Activated CD4-positive, alpha-beta memory T cell treated with anti-CD3 and anti-CD28 coated beads for 36 hours (primary cell): ENCODE data around the gene C1GALT1. TPM values are rescaled to one million over a fixed set of nuclear protein-coding genes. Genes with fewer than 3 reads are reported as not detected.

Source experiments
- CTCF ChIA-PET: fragments of 350-600 bp; sonication (Branson Sonifier 250); formaldehyde crosslinking; loops from one replicate; lab custom pipeline; 2021; ENCODE audit warnings: antibody characterized with exemption, inconsistent platforms; lab: Charles Lee
- POLR2A ChIA-PET: fragments of 350-600 bp; sonication (Branson Sonifier 250); formaldehyde crosslinking; loops from one replicate; lab custom pipeline; 2021; ENCODE audit warnings: antibody characterized with exemption; lab: Charles Lee
- DNase-seq: peaks from one replicate; pipeline ENCODE4 v3.0.0-alpha.2; 2020
- H3K27ac Mint-ChIP-seq: one replicate; pipeline ENCODE4 v1.8.0; 2021; ENCODE audit warnings: mixed read lengths
- H3K27me3 Mint-ChIP-seq: one replicate; pipeline ENCODE4 v1.8.0; 2021; ENCODE audit warnings: mixed read lengths
- H3K36me3 Mint-ChIP-seq: one replicate; pipeline ENCODE4 v1.8.0; 2021; ENCODE audit warnings: mixed read lengths
- H3K4me1 Mint-ChIP-seq: one replicate; pipeline ENCODE4 v1.8.0; 2021; ENCODE audit warnings: low read depth, mixed read lengths
- H3K4me3 Mint-ChIP-seq: one replicate; pipeline ENCODE4 v1.8.0; 2021; ENCODE audit warnings: mild to moderate bottlenecking, mixed read lengths
- H3K9me3 Mint-ChIP-seq: one replicate; pipeline ENCODE4 v1.8.0; 2021; ENCODE audit warnings: mixed read lengths
- intact Hi-C: fragments of 100-400 bp; cut with micrococcal nuclease; formaldehyde crosslinking; loops from one replicate; pipeline ENCODE4 v1.15.1; 2023
- total RNA-seq, 2 experiments: library from RNA; stranded (reverse); gene quantifications; one replicate each; pipeline ENCODE4 v1.2.3, GENCODE V29; 2021

The C1GALT1 gene
- total RNA-seq, 2 experiments from 2014 or later, result 34.1 to 36.7 TPM

DNA sequence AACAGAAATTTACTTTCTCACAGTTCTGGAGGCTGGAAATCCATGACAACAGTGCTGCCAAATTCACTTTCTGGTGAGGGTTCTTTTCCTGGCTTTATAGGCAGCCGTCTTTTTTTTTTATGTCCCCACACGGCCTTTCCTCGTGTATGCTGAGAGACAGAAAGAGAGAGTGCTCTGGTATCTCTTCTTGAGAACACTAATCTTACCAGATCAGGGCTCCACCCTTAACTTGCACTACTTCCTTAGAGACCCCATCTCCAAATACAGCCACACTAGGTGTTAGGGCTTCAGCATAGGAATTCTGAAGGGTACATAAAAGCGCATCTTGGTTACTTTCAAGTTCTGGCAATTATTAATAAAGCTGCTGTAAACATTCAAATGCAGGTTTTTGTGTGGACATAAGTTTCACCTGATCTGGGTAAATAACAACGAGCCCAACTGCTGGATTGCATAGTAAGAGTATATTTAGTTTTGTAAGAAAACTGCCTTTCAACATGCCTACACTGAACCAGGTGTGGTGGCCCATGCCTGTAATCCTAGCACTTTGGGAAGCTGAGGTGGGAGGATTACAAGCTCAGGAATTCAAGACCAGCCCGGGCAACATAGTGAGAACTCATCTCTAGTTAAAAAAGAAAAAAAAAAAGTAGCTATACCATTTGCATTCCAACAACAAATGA lies 8.2 kb upstream of the C1GALT1 start:
- POLR2A ChIA-PET, result no interaction called here
- DNase-seq, result no peak
- Mint-ChIP-seq H3K4me3 (no peak overlapping the region), H3K4me1 (peaks cover 9% of the 10 kb centered on the region), H3K27ac (no peak overlapping the region), H3K27me3 (no peaks in the 10 kb centered on the region), H3K36me3 (peaks cover 14% of the 10 kb centered on the region), H3K9me3 (peaks cover 29% of the 10 kb centered on the region)
- intact Hi-C loops, result no loop called here
- CTCF ChIA-PET, result no interaction called here

- intact Hi-C loops, result no loop called here
- Mint-ChIP-seq H3K27me3 (no peaks in the 10 kb centered on the region), H3K4me1 (peaks cover 9% of the 10 kb centered on the region), H3K36me3 (peaks cover 14% of the 10 kb centered on the region), H3K9me3 (peaks cover 28% of the 10 kb centered on the region), H3K27ac (no peak overlapping the region), H3K4me3 (no peak overlapping the region)
- ChIA-PET POLR2A (no interaction called here), CTCF (no interaction called here)
- no peak for DNase-seq
Observed at GRCh38 chr7:7175075-7175695, 7.2 kb upstream of the C1GALT1 start.

- peaks cover 9% of the 10 kb centered on the region for H3K36me3 Mint-ChIP-seq
- no peaks in the 10 kb centered on the region for H3K27me3 Mint-ChIP-seq
- H3K4me3 Mint-ChIP-seq, result no peak overlapping the region
- no peak for DNase-seq
- CTCF ChIA-PET, result no interaction called here
- POLR2A ChIA-PET, result no interaction called here
- H3K27ac Mint-ChIP-seq, result no peak overlapping the region
- intact Hi-C loops, result no loop called here
- peaks cover 14% of the 10 kb centered on the region for H3K4me1 Mint-ChIP-seq
- H3K9me3 Mint-ChIP-seq, result peaks cover 20% of the 10 kb centered on the region
Observed at GRCh38 chr7:7176406-7177043, 5.8 kb upstream of the C1GALT1 start.

- ChIA-PET POLR2A (no interaction called here), CTCF (no interaction called here)
- H3K9me3 Mint-ChIP-seq, result peaks cover 16% of the 10 kb centered on the region
- no peak overlapping the region for H3K27ac Mint-ChIP-seq
- H3K36me3 Mint-ChIP-seq, result peaks cover 9% of the 10 kb centered on the region
- intact Hi-C loops, result no loop called here
- H3K4me3 Mint-ChIP-seq, result no peak overlapping the region
- no peaks in the 10 kb centered on the region for H3K27me3 Mint-ChIP-seq
- no peak for DNase-seq
- H3K4me1 Mint-ChIP-seq, result peaks cover 14% of the 10 kb centered on the region
Observed at GRCh38 chr7:7177044-7177517, 5.3 kb upstream of the C1GALT1 start.

GRCh38 chr7:7178081-7178480 lies 4.3 kb upstream of the C1GALT1 start:
- Mint-ChIP-seq H3K4me1 (peaks cover 14% of the 10 kb centered on the region), H3K27me3 (no peaks in the 10 kb centered on the region), H3K4me3 (no peak overlapping the region), H3K9me3 (peaks cover 6% of the 10 kb centered on the region), H3K36me3 (peaks cover 5% of the 10 kb centered on the region), H3K27ac (no peak overlapping the region)
- ChIA-PET POLR2A (no interaction called here), CTCF (no interaction called here)
- no peak for DNase-seq
- intact Hi-C loops, result no loop called here

- intact Hi-C loops, result no loop called here
- ChIA-PET POLR2A (no interaction called here), CTCF (interaction anchor here (1.4 kb wide), 1 partner anchor 75 kb away, joined by 4 read pairs; no protein-coding TSS in a partner anchor)
- Mint-ChIP-seq H3K4me3 (no peak overlapping the region), H3K27ac (no peak overlapping the region), H3K9me3 (peaks cover 4% of the 10 kb centered on the region), H3K4me1 (peaks cover 15% of the 10 kb centered on the region), H3K27me3 (no peaks in the 10 kb centered on the region), H3K36me3 (peaks cover 5% of the 10 kb centered on the region)
- no peak for DNase-seq
Observed at GRCh38 chr7:7178906-7179305, 3.4 kb upstream of the C1GALT1 start.

DNA sequence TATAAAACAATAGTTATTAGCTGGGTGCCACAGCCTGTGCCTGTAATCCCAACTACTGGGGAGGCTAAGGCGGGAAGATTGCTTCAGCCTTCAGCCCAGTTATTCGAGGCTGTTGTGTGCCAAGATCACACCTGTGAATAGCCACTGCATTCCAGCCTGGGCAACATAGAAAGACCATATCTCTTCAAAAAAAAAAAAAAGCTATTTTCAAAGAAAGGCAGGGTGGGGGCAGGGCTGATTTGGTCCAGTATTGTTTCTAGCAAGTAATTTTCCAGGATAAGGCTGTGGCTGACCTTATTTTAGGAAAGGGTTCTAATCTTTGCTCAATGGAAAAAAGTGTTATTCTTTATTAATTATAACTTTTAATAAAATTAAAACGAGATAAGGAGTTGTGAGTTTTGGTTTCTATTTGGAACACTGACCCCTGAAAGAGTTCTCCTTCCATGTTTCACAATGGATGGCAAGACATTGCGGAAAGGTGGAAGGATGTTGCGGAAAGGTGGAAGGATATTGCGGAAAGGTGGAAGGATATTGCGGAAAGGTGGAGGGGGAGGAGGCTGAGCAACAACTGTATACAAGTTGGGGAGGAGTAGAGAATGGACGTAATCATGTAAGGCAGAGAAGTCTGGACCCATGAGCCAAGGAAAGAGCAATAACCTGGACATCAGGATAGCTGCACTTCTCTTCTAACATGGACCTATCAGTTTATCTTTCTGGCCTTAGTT lies 1.5 kb upstream of the C1GALT1 start:
- POLR2A ChIA-PET, result interaction anchor here (1.0 to 1.6 kb wide), 3 partner anchors 21 to 460 kb away, joined by 3 to 15 read pairs (median 8); partner anchors contain the start of gene UMAD1

GRCh38 chr7:7181519-7182155 lies 707 bp upstream of the C1GALT1 start:
- no peaks in the 10 kb centered on the region for H3K9me3 Mint-ChIP-seq
- H3K4me1 Mint-ChIP-seq, result peaks cover 29% of the 10 kb centered on the region
- H3K27ac Mint-ChIP-seq, result peak overlapping the region; percentile 97
- ChIA-PET CTCF (interaction anchor here (0.6 to 2.0 kb wide), 9 partner anchors 9 to 243 kb away, joined by 3 to 7 read pairs (median 3); no protein-coding TSS in a partner anchor), POLR2A (interaction anchor here (0.6 to 1.6 kb wide), 8 partner anchors 20 to 871 kb away, joined by 3 to 15 read pairs (median 4); partner anchors contain the start of gene UMAD1)
- peak; percentile 62 for DNase-seq
- peaks cover 4% of the 10 kb centered on the region for H3K36me3 Mint-ChIP-seq
- no peaks in the 10 kb centered on the region for H3K27me3 Mint-ChIP-seq
- intact Hi-C loops, result loop anchor here (1.0 to 10.0 kb wide), 14 partner anchors 19 to 945 kb away; partner anchors contain the start of genes GLCCI1, MIOS and ZNF12
- H3K4me3 Mint-ChIP-seq, result peak overlapping the region; percentile 87

More for the DNA sequence above, 1.5 kb upstream of the C1GALT1 start:
- Mint-ChIP-seq H3K4me3 (peak overlapping the region; percentile 87), H3K27ac (peak overlapping the region; percentile 97), H3K4me1 (peaks cover 31% of the 10 kb centered on the region), H3K9me3 (no peaks in the 10 kb centered on the region), H3K36me3 (peaks cover 1% of the 10 kb centered on the region), H3K27me3 (no peaks in the 10 kb centered on the region)
- CTCF ChIA-PET, result interaction anchor here (0.6 to 2.0 kb wide), 7 partner anchors 11 to 244 kb away, joined by 3 to 7 read pairs (median 4); no protein-coding TSS in a partner anchor
- no peak for DNase-seq
- intact Hi-C loops, result loop anchor here (5.0 to 10.0 kb wide), 6 partner anchors 151 to 786 kb away; partner anchors contain the start of genes GLCCI1 and ZNF12

GRCh38 chr7:7183061-7183837 lies 905 bp downstream of the C1GALT1 start:
- CTCF ChIA-PET, result interaction anchor here (0.7 to 2.6 kb wide), 2 partner anchors 19 to 129 kb away, joined by 3 to 8 read pairs; no protein-coding TSS in a partner anchor
- H3K27me3 Mint-ChIP-seq, result no peaks in the 10 kb centered on the region
- POLR2A ChIA-PET, result interaction anchor here (0.7 to 1.2 kb wide), 5 partner anchors 10 to 457 kb away, joined by 3 to 4 read pairs (median 3); partner anchors contain the start of gene UMAD1
- peak overlapping the region; percentile 87 for H3K4me3 Mint-ChIP-seq
- H3K4me1 Mint-ChIP-seq, result peaks cover 22% of the 10 kb centered on the region
- peak overlapping the region; percentile 97 for H3K27ac Mint-ChIP-seq
- intact Hi-C loops, result loop anchor here (2.0 to 10.0 kb wide), 8 partner anchors 18 to 784 kb away; partner anchors contain the start of genes GLCCI1 and ZNF12
- H3K9me3 Mint-ChIP-seq, result no peaks in the 10 kb centered on the region
- peak; percentile 59 for DNase-seq
- peaks cover 4% of the 10 kb centered on the region for H3K36me3 Mint-ChIP-seq

GRCh38 chr7:7183838-7184463 lies 1.6 kb downstream of the C1GALT1 start:
- Mint-ChIP-seq H3K4me1 (peaks cover 25% of the 10 kb centered on the region), H3K4me3 (peak overlapping the region; percentile 87), H3K27ac (peak overlapping the region; percentile 88), H3K9me3 (no peaks in the 10 kb centered on the region), H3K36me3 (peaks cover 4% of the 10 kb centered on the region), H3K27me3 (no peaks in the 10 kb centered on the region)
- DNase-seq, result no peak
- POLR2A ChIA-PET, result interaction anchor here (0.6 to 1.2 kb wide), 6 partner anchors 11 to 456 kb away, joined by 3 to 4 read pairs (median 3); partner anchors contain the start of gene UMAD1
- CTCF ChIA-PET, result interaction anchor here (2.6 kb wide), 1 partner anchor 18 kb away, joined by 8 read pairs; no protein-coding TSS in a partner anchor
- intact Hi-C loops, result loop anchor here (1.0 to 10.0 kb wide), 9 partner anchors 17 to 783 kb away; partner anchors contain the start of genes GLCCI1 and ZNF12
